Neural progenitor cell (in vitro differentiated cells): Measurements from ENCODE around the gene KRTAP20-3. TPM values are rescaled to one million over a fixed set of nuclear protein-coding genes. Genes with fewer than 3 reads are reported as not detected.

ENCODE experiments used
- DNase-seq: peaks from one replicate; pipeline ENCODE4 v3.0.0-alpha.2; 2016; ENCODE audit warnings: low spot score
- H2AFZ ChIP-seq: fragments of 200-600 bp; sonication (generic); replicated peaks from 2 replicates; pipeline ENCODE4 v1.6.1; 2016; ENCODE audit warnings: antibody characterized with exemption
- H3F3A ChIP-seq: fragments of 200-600 bp; sonication (generic); 2 replicates; pipeline ENCODE4 v1.6.1; 2016; ENCODE audit warnings: antibody characterized with exemption, low read depth
- H3K27ac ChIP-seq: fragments of 200-600 bp; sonication (generic); 2 replicates; pipeline ENCODE4 v1.5.1; 2016; ENCODE audit warnings: mild to moderate bottlenecking
- H3K27me3 ChIP-seq: fragments of 200-600 bp; sonication (generic); 2 replicates; pipeline ENCODE4 v1.6.1; 2016; ENCODE audit warnings: mild to moderate bottlenecking, moderate library complexity
- H3K36me3 ChIP-seq: fragments of 200-600 bp; sonication (generic); 2 replicates; pipeline ENCODE4 v1.5.1; 2016
- H3K4me1 ChIP-seq: fragments of 200-600 bp; sonication (generic); 2 replicates; pipeline ENCODE4 v1.6.1; 2016; ENCODE audit warnings: mixed run types
- H3K4me2 ChIP-seq: fragments of 200-600 bp; sonication (generic); 2 replicates; pipeline ENCODE4 v1.6.1; 2016
- H3K4me3 ChIP-seq: fragments of 200-600 bp; sonication (generic); 2 replicates; pipeline ENCODE4 v1.5.1; 2016
- H3K79me2 ChIP-seq: fragments of 200-600 bp; sonication (generic); 2 replicates; pipeline ENCODE4 v1.6.1; 2016; ENCODE audit warnings: low read depth
- H3K9ac ChIP-seq: fragments of 200-600 bp; sonication (generic); 2 replicates; pipeline ENCODE4 v1.6.1; 2016
- H3K9me3 ChIP-seq: fragments of 200-600 bp; sonication (generic); 2 replicates; pipeline ENCODE4 v1.5.1; 2016; ENCODE audit warnings: low read depth
- H4K20me1 ChIP-seq: fragments of 200-600 bp; sonication (generic); 2 replicates; pipeline ENCODE4 v1.6.1; 2016; ENCODE audit warnings: low read depth
- H3K27ac Mint-ChIP-seq: 3 replicates; pipeline ENCODE4 v1.8.0; 2021; ENCODE audit warnings: mixed read lengths
- H3K27me3 Mint-ChIP-seq: 2 replicates; pipeline ENCODE4 v1.8.0; 2022; ENCODE audit warnings: low read depth, mild to moderate bottlenecking, inconsistent platforms, moderate library complexity, mixed read lengths; ENCODE audit not compliant: insufficient read depth
- H3K36me3 Mint-ChIP-seq: 3 replicates; pipeline ENCODE4 v1.8.0; 2021; ENCODE audit warnings: mixed read lengths
- H3K4me1 Mint-ChIP-seq: 3 replicates; pipeline ENCODE4 v1.8.0; 2021; ENCODE audit warnings: mixed read lengths
- H3K4me3 Mint-ChIP-seq: 3 replicates; pipeline ENCODE4 v1.8.0; 2021; ENCODE audit warnings: mild to moderate bottlenecking, moderate library complexity, mixed read lengths
- H3K9me3 Mint-ChIP-seq: 3 replicates; pipeline ENCODE4 v1.8.0; 2020; ENCODE audit warnings: mixed read lengths
- EZH2 ChIP-seq: fragments of 200-600 bp; sonication (generic); IDR thresholded peaks from 2 replicates; pipeline ENCODE4 v1.6.1; 2017; ENCODE audit warnings: antibody characterized with exemption, mild to moderate bottlenecking, moderate library complexity
- EZH2phosphoT487 ChIP-seq: fragments of 200-600 bp; sonication (generic); IDR thresholded peaks from 2 replicates; pipeline ENCODE4 v1.6.1; 2017; ENCODE audit warnings: antibody characterized with exemption
- total RNA-seq: library from RNA; depleted of rRNA; stranded (reverse); fragments of >200 nt; gene quantifications from 2 replicates; pipeline ENCODE4 v1.2.3, GENCODE V29; 2015; ENCODE audit warnings: low replicate concordance
- TF ChIP-seq, protein P1 (sequence below): fragments of 200-600 bp; sonication (generic); IDR thresholded peaks from 2 replicates; pipeline ENCODE4 v1.5.1; 2017; ENCODE audit warnings: antibody characterized with exemption, mild to moderate bottlenecking

The KRTAP20-3 gene
- total RNA-seq, 1 donor from 2014 or later = not detected

DNA sequence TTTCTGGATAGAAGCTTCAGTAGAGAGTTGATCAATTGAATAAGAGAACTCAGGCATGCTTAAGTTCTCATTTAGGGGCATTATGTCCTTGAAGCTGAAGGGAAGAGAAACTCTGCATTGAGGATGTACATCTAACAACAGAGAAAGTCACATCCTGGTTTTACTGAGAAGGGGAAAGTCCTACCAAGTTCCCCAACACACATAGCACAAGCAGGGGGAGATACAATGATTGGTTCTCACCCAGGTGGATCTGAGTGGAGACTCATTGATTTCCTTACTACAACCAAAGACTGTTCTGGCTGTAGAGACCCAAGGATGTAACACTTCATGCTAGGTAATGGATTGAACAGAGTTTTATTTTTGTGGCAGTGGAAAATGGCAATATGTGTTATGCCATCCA lies 27.5 kb upstream of the KRTAP20-3 start:
- Histone ChIP-seq H3K9ac (no peak overlapping the region), H4K20me1 (no peaks in the 10 kb centered on the region), H2AFZ (no peak overlapping the region), H3K27me3 (no peaks in the 10 kb centered on the region), H3K36me3 (no peaks in the 10 kb centered on the region), H3K4me2 (no peak overlapping the region), H3K4me1 (no peaks in the 10 kb centered on the region), H3F3A (no peaks in the 10 kb centered on the region), H3K27ac (no peak overlapping the region), H3K79me2 (no peaks in the 10 kb centered on the region), H3K9me3 (peaks cover 30% of the 10 kb centered on the region), H3K4me3 (no peak overlapping the region)
- no peaks in the 10 kb centered on the region for H3K36me3 Mint-ChIP-seq
- TF ChIP-seq EZH2phosphoT487 = no peak
- TF ChIP-seq, protein P1, sequence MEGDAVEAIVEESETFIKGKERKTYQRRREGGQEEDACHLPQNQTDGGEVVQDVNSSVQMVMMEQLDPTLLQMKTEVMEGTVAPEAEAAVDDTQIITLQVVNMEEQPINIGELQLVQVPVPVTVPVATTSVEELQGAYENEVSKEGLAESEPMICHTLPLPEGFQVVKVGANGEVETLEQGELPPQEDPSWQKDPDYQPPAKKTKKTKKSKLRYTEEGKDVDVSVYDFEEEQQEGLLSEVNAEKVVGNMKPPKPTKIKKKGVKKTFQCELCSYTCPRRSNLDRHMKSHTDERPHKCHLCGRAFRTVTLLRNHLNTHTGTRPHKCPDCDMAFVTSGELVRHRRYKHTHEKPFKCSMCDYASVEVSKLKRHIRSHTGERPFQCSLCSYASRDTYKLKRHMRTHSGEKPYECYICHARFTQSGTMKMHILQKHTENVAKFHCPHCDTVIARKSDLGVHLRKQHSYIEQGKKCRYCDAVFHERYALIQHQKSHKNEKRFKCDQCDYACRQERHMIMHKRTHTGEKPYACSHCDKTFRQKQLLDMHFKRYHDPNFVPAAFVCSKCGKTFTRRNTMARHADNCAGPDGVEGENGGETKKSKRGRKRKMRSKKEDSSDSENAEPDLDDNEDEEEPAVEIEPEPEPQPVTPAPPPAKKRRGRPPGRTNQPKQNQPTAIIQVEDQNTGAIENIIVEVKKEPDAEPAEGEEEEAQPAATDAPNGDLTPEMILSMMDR = no peak
- TF ChIP-seq EZH2 = no peak
- no peaks in the 10 kb centered on the region for H3K9me3 Mint-ChIP-seq
- no peak overlapping the region for H3K27ac Mint-ChIP-seq
- no peaks in the 10 kb centered on the region for H3K4me1 Mint-ChIP-seq
- H3K27me3 Mint-ChIP-seq = peaks cover 3% of the 10 kb centered on the region
- no peak for DNase-seq
- no peak overlapping the region for H3K4me3 Mint-ChIP-seq

DNA sequence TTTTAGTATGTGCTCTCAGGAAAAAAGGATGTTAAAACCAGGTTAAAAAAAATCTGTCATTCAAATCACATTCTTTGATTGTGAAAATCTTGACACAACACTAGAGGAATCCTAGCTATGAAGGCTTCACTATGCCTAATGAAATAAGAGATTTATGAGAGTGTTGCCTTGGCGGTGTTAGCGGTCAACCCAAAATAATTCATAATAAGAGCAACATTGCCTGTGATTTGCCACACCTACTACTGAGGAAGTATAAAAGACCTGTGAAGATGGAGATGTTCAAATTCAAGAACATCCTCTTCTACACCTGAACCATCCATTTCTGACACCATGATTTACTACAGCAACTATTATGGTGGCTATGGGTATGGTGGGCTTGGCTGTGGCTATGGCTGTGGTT lies 26.5 kb upstream of the KRTAP20-3 start, which contains the start of gene KRTAP20-1:
KRTAP20-1 (plus strand) TSS at position 301 of the 400 bp plus-strand sequence; CDS start at position 331, 30 bp downstream.
- Mint-ChIP-seq H3K36me3 (no peaks in the 10 kb centered on the region), H3K4me3 (no peak within 1 kb of the TSS), H3K27me3 (no peaks in the 10 kb centered on the region), H3K4me1 (no peaks in the 10 kb centered on the region), H3K9me3 (no peaks in the 10 kb centered on the region), H3K27ac (no peak within 1 kb of the TSS)
- Histone ChIP-seq H3K27me3 (no peaks in the 10 kb centered on the region), H2AFZ (no peak within 1 kb of the TSS), H3K36me3 (no peaks in the 10 kb centered on the region), H3K27ac (no peak within 1 kb of the TSS), H3K9ac (no peak within 1 kb of the TSS), H3F3A (no peaks in the 10 kb centered on the region), H3K9me3 (peaks cover 32% of the 10 kb centered on the region), H3K4me2 (no peak within 1 kb of the TSS), H3K4me1 (no peaks in the 10 kb centered on the region), H3K79me2 (no peaks in the 10 kb centered on the region), H3K4me3 (no peak within 1 kb of the TSS), H4K20me1 (no peaks in the 10 kb centered on the region)
- DNase-seq = no peak
- TF ChIP-seq, protein P1 = no peak
- no peak for TF ChIP-seq EZH2phosphoT487
- no peak for TF ChIP-seq EZH2

DNA sequence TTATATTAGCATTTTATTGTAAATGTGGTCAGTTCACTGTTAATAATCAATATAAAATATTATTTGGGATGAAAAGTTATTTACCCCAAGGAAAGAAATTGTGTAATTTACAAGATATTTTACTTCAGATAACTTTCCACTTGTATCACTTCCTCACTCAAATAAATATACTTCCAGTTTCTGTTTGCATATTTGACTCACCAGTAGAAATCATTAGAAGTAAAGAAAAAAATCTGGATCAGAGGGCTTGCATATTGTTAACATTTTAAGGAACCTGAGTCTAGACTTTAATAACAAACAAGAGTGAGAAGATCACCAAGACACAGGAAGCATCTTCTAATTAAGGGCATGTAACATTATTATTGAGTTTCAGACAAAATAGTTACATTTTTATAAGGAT lies 22.6 kb upstream of the KRTAP20-3 start:
- H3K9me3 ChIP-seq = peaks cover 15% of the 10 kb centered on the region
- no peak overlapping the region for H3K4me3 ChIP-seq
- peaks cover 2% of the 10 kb centered on the region for H3K27me3 Mint-ChIP-seq
- no peaks in the 10 kb centered on the region for H3K36me3 ChIP-seq
- H3K27ac ChIP-seq = no peak overlapping the region
- DNase-seq = no peak
- no peaks in the 10 kb centered on the region for H3K79me2 ChIP-seq
- no peaks in the 10 kb centered on the region for H3K27me3 ChIP-seq
- no peak overlapping the region for H3K9ac ChIP-seq
- no peaks in the 10 kb centered on the region for H3F3A ChIP-seq
- no peaks in the 10 kb centered on the region for H3K4me1 ChIP-seq
- H3K27ac Mint-ChIP-seq = no peak overlapping the region
- no peaks in the 10 kb centered on the region for H3K36me3 Mint-ChIP-seq
- H3K4me2 ChIP-seq = no peak overlapping the region
- H3K9me3 Mint-ChIP-seq = peaks cover 3% of the 10 kb centered on the region
- TF ChIP-seq EZH2phosphoT487 = no peak
- no peak for TF ChIP-seq EZH2
- TF ChIP-seq, protein P1 = no peak
- no peaks in the 10 kb centered on the region for H3K4me1 Mint-ChIP-seq
- no peaks in the 10 kb centered on the region for H4K20me1 ChIP-seq
- H2AFZ ChIP-seq = no peak overlapping the region
- no peak overlapping the region for H3K4me3 Mint-ChIP-seq
